AG10803 (cell line): ENCODE measurements around the gene ADAMTS4.

Experiments used
- DNase-seq: peaks from one replicate; pipeline ENCODE4 v3.0.0; 2010; ENCODE audit warnings: low read depth
- H3K4me3 ChIP-seq: 2 replicates; pipeline ENCODE4 v1.5.1; 2011; ENCODE audit warnings: mild to moderate bottlenecking, low read length, control low read depth
- CTCF ChIP-seq: conservative IDR thresholded peaks from 2 replicates; pipeline ENCODE4 v1.5.1; 2011; ENCODE audit warnings: mild to moderate bottlenecking, low read length, control low read depth, inconsistent platforms

The ADAMTS4 gene

GRCh38 chr1:161199506-161200139 lies 769 bp upstream of the ADAMTS4 start:
- H3K4me3 ChIP-seq: peak overlapping the region; percentile 29; the same call in 1 of the 2 replicates
- no peak for TF ChIP-seq CTCF
- DNase-seq: no peak

- TF ChIP-seq CTCF: no peak; the same call in 1 of the 2 replicates
- peak; percentile 41 for DNase-seq
- peak overlapping the region; percentile 70 for H3K4me3 ChIP-seq
These were observed 509 bp downstream of the ADAMTS4 start for GRCh38 chr1:161198194-161198896.

GRCh38 chr1:161197560-161198193 lies 1.2 kb downstream of the ADAMTS4 start:
- no peak for TF ChIP-seq CTCF
- H3K4me3 ChIP-seq: peak overlapping the region; percentile 70
- DNase-seq: no peak

GRCh38 chr1:161196521-161197451 lies 2.1 kb downstream of the ADAMTS4 start:
- H3K4me3 ChIP-seq: peak overlapping the region; percentile 70

DNA sequence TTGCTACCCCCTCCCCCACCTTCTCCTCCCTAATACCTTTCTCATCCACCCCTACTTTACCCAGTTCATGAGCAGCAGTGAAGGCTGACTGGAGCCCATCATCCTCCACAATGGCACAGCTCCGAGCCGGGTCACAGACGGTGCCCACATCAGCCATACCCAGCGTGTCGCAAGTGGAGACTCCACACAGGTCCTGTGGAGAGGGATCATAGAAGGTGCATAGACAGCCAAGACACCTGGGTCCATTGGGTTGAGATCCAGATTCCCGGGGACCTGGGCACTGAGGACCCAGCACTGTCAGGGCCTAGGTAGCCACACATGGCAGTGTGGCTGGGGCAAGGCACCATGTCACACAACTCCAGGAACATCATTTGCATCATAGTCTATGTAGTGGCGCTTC lies 2.7 kb downstream of the ADAMTS4 start:
- no peak for TF ChIP-seq CTCF
- DNase-seq: no peak
- no peak overlapping the region; the same call in 1 of the 2 replicates for H3K4me3 ChIP-seq

More at GRCh38 chr1:161196521-161197451, 2.1 kb downstream of the ADAMTS4 start:
- TF ChIP-seq CTCF: no peak
- DNase-seq: peak; percentile 94

GRCh38 chr1:161195171-161195570 lies 3.7 kb downstream of the ADAMTS4 start:
- TF ChIP-seq CTCF: no peak
- no peak overlapping the region for H3K4me3 ChIP-seq
- no peak for DNase-seq
